Endodermal cell (in vitro differentiated cells): ENCODE measurements around the gene NANOS2. TPM values are rescaled to one million over a fixed set of nuclear protein-coding genes. Genes with fewer than 3 reads are reported as not detected.

ENCODE experiments used
- DNase-seq: peaks from one replicate; pipeline ENCODE4 v3.0.0-alpha.2; 2017
- H3K27ac ChIP-seq: 2 replicates; pipeline ENCODE4 v1.5.1; 2013; ENCODE audit warnings: mild to moderate bottlenecking, low read depth, low read length, moderate library complexity
- H3K27me3 ChIP-seq: 2 replicates; pipeline ENCODE4 v1.6.1; 2013; ENCODE audit warnings: mild to moderate bottlenecking, low read length, moderate library complexity; ENCODE audit not compliant: insufficient read depth, control insufficient read depth, poor library complexity, severe bottlenecking
- H3K36me3 ChIP-seq: 2 replicates; pipeline ENCODE4 v1.7.0; 2013; ENCODE audit warnings: mild to moderate bottlenecking, low read length, moderate library complexity; ENCODE audit not compliant: control insufficient read depth, insufficient read depth
- H3K4me1 ChIP-seq: one replicate; pipeline ENCODE4 v1.7.0; 2013; ENCODE audit warnings: low read length; ENCODE audit not compliant: control insufficient read depth, insufficient read depth
- H3K4me3 ChIP-seq: 2 replicates; pipeline ENCODE4 v1.5.1; 2013; ENCODE audit warnings: mild to moderate bottlenecking, low read length, moderate library complexity
- H3K9ac ChIP-seq: 2 replicates; pipeline ENCODE4 v1.6.1; 2013; ENCODE audit warnings: mild to moderate bottlenecking, low read length, moderate library complexity; ENCODE audit not compliant: poor library complexity, severe bottlenecking; ENCODE audit errors: extremely low read depth
- H3K9me3 ChIP-seq: 2 replicates; pipeline ENCODE4 v1.6.1; 2013; ENCODE audit warnings: mild to moderate bottlenecking, low read length, moderate library complexity; ENCODE audit not compliant: control insufficient read depth
- H3K27ac Mint-ChIP-seq: 2 replicates; pipeline ENCODE4 v1.8.0; 2020; ENCODE audit warnings: mixed read lengths
- H3K27me3 Mint-ChIP-seq: 2 replicates; pipeline ENCODE4 v1.8.0; 2021; ENCODE audit warnings: mild to moderate bottlenecking, mixed read lengths; ENCODE audit not compliant: insufficient read depth
- H3K36me3 Mint-ChIP-seq: 2 replicates; pipeline ENCODE4 v1.8.0; 2020; ENCODE audit warnings: low read depth, mixed read lengths
- H3K4me1 Mint-ChIP-seq: 2 replicates; pipeline ENCODE4 v1.8.0; 2020; ENCODE audit warnings: mixed read lengths
- H3K4me3 Mint-ChIP-seq: 2 replicates; pipeline ENCODE4 v1.8.0; 2020; ENCODE audit warnings: mild to moderate bottlenecking, moderate library complexity, mixed read lengths
- H3K9me3 Mint-ChIP-seq: 2 replicates; pipeline ENCODE4 v1.8.0; 2020; ENCODE audit warnings: mild to moderate bottlenecking, mixed read lengths
- CTCF ChIP-seq: fragments of 200-600 bp; sonication (generic); conservative IDR thresholded peaks from 2 replicates; pipeline ENCODE4 v1.5.0; 2021; ENCODE audit warnings: antibody characterized with exemption, mild to moderate bottlenecking
- WGBS, 2 experiments: methylation state at CpG; one replicate each; pipeline versions ENCODE4 v1.1.5 to v1.1.7; 2013; ENCODE audit warnings: missing lambda C conversion rate in 2 of 2, mixed read lengths in 1 of 2; ENCODE audit not compliant: insufficient coverage in 1 of 2, insufficient read length in 1 of 2; 5-methylcytosine and 5-hydroxymethylcytosine counted together
- total RNA-seq, 2 donors: library from RNA; stranded (reverse); fragmentation: NEBNext Ultra II Directional in 1 of 2; extraction: Animal tissue kit (Norgen Biotek cat#: 25700) in 1 of 2; gene quantifications; 2 replicates in 1 of 2; 3 replicates in 1 of 2; pipeline ENCODE4 v1.2.1, GENCODE V29; 2021

NANOS2 gene
- total RNA-seq, 2 donors from 2014 or later: not detected

- Mint-ChIP-seq H3K27me3 (peaks cover 15% of the 10 kb centered on the region), H3K36me3 (peaks cover 25% of the 10 kb centered on the region), H3K4me1 (peaks cover 4% of the 10 kb centered on the region), H3K27ac (no peak overlapping the region), H3K4me3 (peak overlapping the region; percentile 81), H3K9me3 (no peaks in the 10 kb centered on the region)
- no peak for TF ChIP-seq CTCF
- Histone ChIP-seq H3K9ac (no peak overlapping the region), H3K4me1 (no peaks in the 10 kb centered on the region), H3K27ac (no peak overlapping the region), H3K4me3 (peak overlapping the region; percentile 95), H3K9me3 (no peaks in the 10 kb centered on the region), H3K36me3 (peaks cover 19% of the 10 kb centered on the region), H3K27me3 (no peaks in the 10 kb centered on the region)
- DNase-seq: peak; percentile 73
- 5 to 9% methylated on average over 38 to 69 of the region's 69 CpGs for WGBS, 2 experiments
Observed at GRCh38 chr19:45901432-45901911, 13.1 kb downstream of the NANOS2 start.

GRCh38 chr19:45900738-45901431, 13.7 kb downstream of the NANOS2 start:
- H3K9me3 ChIP-seq: no peaks in the 10 kb centered on the region
- H3K9ac ChIP-seq: no peak overlapping the region
- H3K36me3 ChIP-seq: peaks cover 19% of the 10 kb centered on the region
- 39 to 65% methylated on average over 9 to 22 of the region's 22 CpGs for WGBS, 2 experiments
- DNase-seq: peak; percentile 65
- H3K4me1 Mint-ChIP-seq: peaks cover 4% of the 10 kb centered on the region
- peaks cover 25% of the 10 kb centered on the region for H3K36me3 Mint-ChIP-seq
- no peaks in the 10 kb centered on the region for H3K27me3 ChIP-seq
- no peak overlapping the region for H3K27ac ChIP-seq
- no peaks in the 10 kb centered on the region for H3K4me1 ChIP-seq
- no peak overlapping the region for H3K27ac Mint-ChIP-seq
- no peaks in the 10 kb centered on the region for H3K9me3 Mint-ChIP-seq
- peaks cover 14% of the 10 kb centered on the region for H3K27me3 Mint-ChIP-seq
- peak overlapping the region; percentile 95 for H3K4me3 ChIP-seq
- peak overlapping the region; percentile 81 for H3K4me3 Mint-ChIP-seq
- no peak for TF ChIP-seq CTCF

- Histone ChIP-seq H3K36me3 (peaks cover 19% of the 10 kb centered on the region), H3K4me1 (no peaks in the 10 kb centered on the region), H3K27me3 (no peaks in the 10 kb centered on the region), H3K9ac (no peak overlapping the region), H3K9me3 (no peaks in the 10 kb centered on the region), H3K4me3 (peak overlapping the region; percentile 95), H3K27ac (no peak overlapping the region)
- Mint-ChIP-seq H3K27me3 (peaks cover 11% of the 10 kb centered on the region), H3K36me3 (peaks cover 33% of the 10 kb centered on the region), H3K27ac (no peak overlapping the region), H3K4me3 (no peak overlapping the region), H3K4me1 (peaks cover 4% of the 10 kb centered on the region), H3K9me3 (no peaks in the 10 kb centered on the region)
- WGBS, 2 experiments: 95 to 100% methylated on average over 3 of the region's 4 CpGs
- no peak for TF ChIP-seq CTCF
- DNase-seq: no peak
Observed at GRCh38 chr19:45899919-45900589, 14.5 kb downstream of the NANOS2 start.
